ENCODE data around the gene FUBP1. TPM values are rescaled to one million over a fixed set of nuclear protein-coding genes. Genes with fewer than 3 reads are reported as not detected.

Gene FUBP1
- total RNA-seq, 1 experiment from 2014 or later = 125 TPM

DNA sequence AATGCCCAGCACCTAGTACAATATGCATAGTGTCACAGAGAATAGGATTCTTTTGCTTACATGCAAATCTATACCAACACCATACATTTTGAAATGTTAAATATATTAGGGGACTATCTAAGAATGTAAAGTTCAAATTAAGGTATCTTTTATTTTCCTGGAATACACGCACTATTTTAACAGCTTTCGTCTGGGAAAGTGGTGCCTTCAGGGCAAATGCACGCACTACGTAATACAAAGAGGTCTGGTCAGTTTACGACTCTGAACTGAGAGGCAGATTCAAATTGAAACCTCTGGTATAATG, 931 bp downstream of the FUBP1 start:
- intact Hi-C loops (cut with micrococcal nuclease) = loop anchor here (5.0 kb wide), 1 partner anchor 291 kb away; no protein-coding TSS in a partner anchor
- BruUV-seq (replicated peaks) = no TSS peak

More for the DNA sequence above, 931 bp downstream of the FUBP1 start:
- Histone ChIP-seq H3K4me3 (replicated peaks in 1 of 2; ENCODE audit: low read depth in 1 of 2, low read length in 2 of 2) (peak overlapping the region; percentile 99), H3K4me2 (ENCODE audit: low read length) (peak overlapping the region; percentile 83), H3K9ac (ENCODE audit: low read length) (peak overlapping the region; percentile 100), H3K27ac (ENCODE audit: low read depth, low read length) (peak overlapping the region; percentile 80), H3K9me3 (ENCODE audit: control insufficient read depth in 1 of 2, insufficient read depth in 1 of 2, low read depth in 1 of 2, low read length in 2 of 2) (no peaks in the 10 kb centered on the region), H3K36me3 (ENCODE audit: control insufficient read depth in 1 of 2, insufficient read depth in 2 of 2, low read length in 2 of 2) (peaks cover 8 to 26% of the 10 kb centered on the region in 2 experiments), H3K4me1 (ENCODE audit: control insufficient read depth in 1 of 2, insufficient read depth in 2 of 2, low read length in 2 of 2) (peaks cover 12 to 20% of the 10 kb centered on the region in 2 experiments), H4K20me1 (ENCODE audit: insufficient read depth) (peaks cover 26% of the 10 kb centered on the region; the same call in 1 of the 2 replicates), H3K9me2 (ENCODE audit: insufficient read depth) (no peaks in the 10 kb centered on the region), H3K27me3 (ENCODE audit: insufficient read depth, low read length) (no peaks in the 10 kb centered on the region), H3K79me2 (ENCODE audit: insufficient read depth, low read length) (peaks cover 99% of the 10 kb centered on the region), H2AFZ (ENCODE audit: low read depth, low read length, poor library complexity, severe bottlenecking) (no peak overlapping the region)
- ChIA-PET RAD21 (ENCODE audit: low non-redundant PET in 1 of 2, low total read pairs in 2 of 2, uncharacterized antibody in 2 of 2, unreplicated experiment in 2 of 2) (no interaction called here), CTCF (interaction anchor here (1.3 kb wide), 1 partner anchor 136 kb away, joined by 7 read pairs; no protein-coding TSS in a partner anchor), POLR2A (interaction anchor here (1.4 to 6.1 kb wide), 2 partner anchors 7 to 24 kb away, joined by 3 to 129 read pairs; partner anchors contain the start of gene DNAJB4)
- ATAC-seq (no peak), DNase-seq (ENCODE audit: low read depth, low spot score) (no peak)
- TF ChIP-seq ATF3 (IDR thresholded peaks at IDR 0.05) (no peak), TCF7L2 (IDR thresholded peaks at IDR 0.05; ENCODE audit: borderline replicate concordance, extremely low read depth, insufficient read depth, insufficient read length) (no peak), REST (IDR thresholded peaks at IDR 0.05; ENCODE audit: low read depth) (no peak), ELF1 (IDR thresholded peaks at IDR 0.05; ENCODE audit: borderline replicate concordance, low read depth) (no peak), POLR2A (IDR thresholded peaks at IDR 0.05; ENCODE audit: borderline replicate concordance, extremely low read depth, insufficient read depth, insufficient read length) (no peak), SP1 (IDR thresholded peaks at IDR 0.05; ENCODE audit: low read depth) (no peak)
